ENCODE data around the gene ENOX1. TPM values are rescaled to one million over a fixed set of nuclear protein-coding genes. Genes with fewer than 3 reads are reported as not detected.

ENOX1 gene
- total and polyA plus RNA-seq, 9 of the 15 experiments (the other 6 are each of a cell fraction or from before 2014, with no cell fraction given), result not detected

DNA sequence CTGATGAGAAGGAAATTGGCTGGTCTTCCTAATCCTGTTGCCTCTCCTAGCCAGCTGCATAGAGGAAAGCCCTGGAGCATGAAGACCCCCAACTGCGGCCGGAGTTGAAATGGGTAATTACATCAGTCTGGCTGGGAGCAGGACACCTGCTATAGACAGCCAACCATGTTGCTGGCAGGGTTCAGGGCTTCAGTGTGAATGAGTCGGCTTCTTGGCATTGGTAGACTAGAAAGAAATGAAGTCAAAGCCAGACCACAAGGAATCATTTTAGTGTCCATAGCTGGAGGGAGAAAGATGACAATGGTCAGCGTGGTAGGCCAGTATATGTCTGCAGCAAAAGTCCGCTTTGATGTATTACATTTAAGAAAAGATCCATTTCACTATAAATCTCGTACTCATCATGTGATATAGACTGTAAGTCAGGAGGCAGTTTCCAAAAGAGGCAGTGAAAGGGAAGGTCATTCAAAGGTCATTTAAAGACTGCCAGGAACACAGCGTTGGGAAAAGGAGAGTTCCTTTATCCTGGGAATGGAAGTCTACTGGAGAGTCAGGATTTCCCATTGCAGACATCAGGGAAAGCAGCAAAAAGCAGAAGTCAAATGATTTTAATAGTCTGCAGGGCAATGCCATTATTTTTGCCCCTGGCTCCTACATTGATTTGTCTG lies 500.7 kb downstream of the ENOX1 start:
- FAIRE-seq (no peak), ATAC-seq (no peak), DNase-seq (ENCODE audit: extremely low read depth in 1 of 4, low spot score in 3 of 4) (no peak)
- BruUV-seq (replicated peaks), result no TSS peak
- Histone ChIP-seq H3K36me3 (ENCODE audit: control insufficient read depth, insufficient read depth, low read length) (no peaks in the 10 kb centered on the region), H3K79me2 (ENCODE audit: control insufficient read depth, insufficient read depth, low read length) (no peaks in the 10 kb centered on the region), H3K4me3 (no peak overlapping the region), H3K27ac (ENCODE audit: extremely low read depth, low read depth, low read length) (no peak overlapping the region), H3K9me3 (replicated peaks; ENCODE audit: control insufficient read depth, insufficient read depth, low read depth, low read length) (no peaks in the 10 kb centered on the region), H4K20me1 (replicated peaks; ENCODE audit: control insufficient read depth, insufficient read depth, low read length) (no peaks in the 10 kb centered on the region), H3K9me1 (ENCODE audit: control insufficient read depth, insufficient read depth, low read length) (no peaks in the 10 kb centered on the region), H2AFZ (ENCODE audit: low read depth, low read length) (no peak overlapping the region), H3K4me2 (ENCODE audit: insufficient read depth, low read length) (no peak overlapping the region), H3K4me1 (replicated peaks in 1 of 2; ENCODE audit: control insufficient read depth in 2 of 2, insufficient read depth in 2 of 2, low read length in 2 of 2) (no peaks in the 10 kb centered on the region), H3K27me3 (ENCODE audit: control insufficient read depth in 2 of 2, insufficient read depth in 2 of 2, low read length in 2 of 2) (no peaks in the 10 kb centered on the region), H3K9ac (ENCODE audit: insufficient read depth in 1 of 2, low read depth in 2 of 2, low read length in 2 of 2) (no peak overlapping the region)
- ChIA-PET CTCF (ENCODE audit: low intra/inter-chr PET ratio) (no interaction called here), POLR2A (no interaction called here)
- WGBS (ENCODE audit: insufficient coverage, low coverage, missing lambda C conversion rate), result 0% methylated on average over 5 of the region's 7 CpGs
- intact Hi-C loops (cut with micrococcal nuclease) (no loop called here), in situ Hi-C loops (cut with MboI) (no loop called here)
- no peak for TF ChIP-seq KDM5B (IDR thresholded peaks at IDR 0.05; ENCODE audit: insufficient replicate concordance, low read depth, low read length)
- TF ChIP-seq, protein P1, sequence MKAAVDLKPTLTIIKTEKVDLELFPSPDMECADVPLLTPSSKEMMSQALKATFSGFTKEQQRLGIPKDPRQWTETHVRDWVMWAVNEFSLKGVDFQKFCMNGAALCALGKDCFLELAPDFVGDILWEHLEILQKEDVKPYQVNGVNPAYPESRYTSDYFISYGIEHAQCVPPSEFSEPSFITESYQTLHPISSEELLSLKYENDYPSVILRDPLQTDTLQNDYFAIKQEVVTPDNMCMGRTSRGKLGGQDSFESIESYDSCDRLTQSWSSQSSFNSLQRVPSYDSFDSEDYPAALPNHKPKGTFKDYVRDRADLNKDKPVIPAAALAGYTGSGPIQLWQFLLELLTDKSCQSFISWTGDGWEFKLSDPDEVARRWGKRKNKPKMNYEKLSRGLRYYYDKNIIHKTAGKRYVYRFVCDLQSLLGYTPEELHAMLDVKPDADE (conservative IDR thresholded peaks at IDR 0.05; ENCODE audit: control insufficient read depth, low read depth, low read length), result no peak
- TF ChIP-seq, protein P2, sequence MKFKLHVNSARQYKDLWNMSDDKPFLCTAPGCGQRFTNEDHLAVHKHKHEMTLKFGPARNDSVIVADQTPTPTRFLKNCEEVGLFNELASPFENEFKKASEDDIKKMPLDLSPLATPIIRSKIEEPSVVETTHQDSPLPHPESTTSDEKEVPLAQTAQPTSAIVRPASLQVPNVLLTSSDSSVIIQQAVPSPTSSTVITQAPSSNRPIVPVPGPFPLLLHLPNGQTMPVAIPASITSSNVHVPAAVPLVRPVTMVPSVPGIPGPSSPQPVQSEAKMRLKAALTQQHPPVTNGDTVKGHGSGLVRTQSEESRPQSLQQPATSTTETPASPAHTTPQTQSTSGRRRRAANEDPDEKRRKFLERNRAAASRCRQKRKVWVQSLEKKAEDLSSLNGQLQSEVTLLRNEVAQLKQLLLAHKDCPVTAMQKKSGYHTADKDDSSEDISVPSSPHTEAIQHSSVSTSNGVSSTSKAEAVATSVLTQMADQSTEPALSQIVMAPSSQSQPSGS (CRISPR knock-in tag; IDR thresholded peaks at IDR 0.05), result no peak
- TF ChIP-seq, protein P3, sequence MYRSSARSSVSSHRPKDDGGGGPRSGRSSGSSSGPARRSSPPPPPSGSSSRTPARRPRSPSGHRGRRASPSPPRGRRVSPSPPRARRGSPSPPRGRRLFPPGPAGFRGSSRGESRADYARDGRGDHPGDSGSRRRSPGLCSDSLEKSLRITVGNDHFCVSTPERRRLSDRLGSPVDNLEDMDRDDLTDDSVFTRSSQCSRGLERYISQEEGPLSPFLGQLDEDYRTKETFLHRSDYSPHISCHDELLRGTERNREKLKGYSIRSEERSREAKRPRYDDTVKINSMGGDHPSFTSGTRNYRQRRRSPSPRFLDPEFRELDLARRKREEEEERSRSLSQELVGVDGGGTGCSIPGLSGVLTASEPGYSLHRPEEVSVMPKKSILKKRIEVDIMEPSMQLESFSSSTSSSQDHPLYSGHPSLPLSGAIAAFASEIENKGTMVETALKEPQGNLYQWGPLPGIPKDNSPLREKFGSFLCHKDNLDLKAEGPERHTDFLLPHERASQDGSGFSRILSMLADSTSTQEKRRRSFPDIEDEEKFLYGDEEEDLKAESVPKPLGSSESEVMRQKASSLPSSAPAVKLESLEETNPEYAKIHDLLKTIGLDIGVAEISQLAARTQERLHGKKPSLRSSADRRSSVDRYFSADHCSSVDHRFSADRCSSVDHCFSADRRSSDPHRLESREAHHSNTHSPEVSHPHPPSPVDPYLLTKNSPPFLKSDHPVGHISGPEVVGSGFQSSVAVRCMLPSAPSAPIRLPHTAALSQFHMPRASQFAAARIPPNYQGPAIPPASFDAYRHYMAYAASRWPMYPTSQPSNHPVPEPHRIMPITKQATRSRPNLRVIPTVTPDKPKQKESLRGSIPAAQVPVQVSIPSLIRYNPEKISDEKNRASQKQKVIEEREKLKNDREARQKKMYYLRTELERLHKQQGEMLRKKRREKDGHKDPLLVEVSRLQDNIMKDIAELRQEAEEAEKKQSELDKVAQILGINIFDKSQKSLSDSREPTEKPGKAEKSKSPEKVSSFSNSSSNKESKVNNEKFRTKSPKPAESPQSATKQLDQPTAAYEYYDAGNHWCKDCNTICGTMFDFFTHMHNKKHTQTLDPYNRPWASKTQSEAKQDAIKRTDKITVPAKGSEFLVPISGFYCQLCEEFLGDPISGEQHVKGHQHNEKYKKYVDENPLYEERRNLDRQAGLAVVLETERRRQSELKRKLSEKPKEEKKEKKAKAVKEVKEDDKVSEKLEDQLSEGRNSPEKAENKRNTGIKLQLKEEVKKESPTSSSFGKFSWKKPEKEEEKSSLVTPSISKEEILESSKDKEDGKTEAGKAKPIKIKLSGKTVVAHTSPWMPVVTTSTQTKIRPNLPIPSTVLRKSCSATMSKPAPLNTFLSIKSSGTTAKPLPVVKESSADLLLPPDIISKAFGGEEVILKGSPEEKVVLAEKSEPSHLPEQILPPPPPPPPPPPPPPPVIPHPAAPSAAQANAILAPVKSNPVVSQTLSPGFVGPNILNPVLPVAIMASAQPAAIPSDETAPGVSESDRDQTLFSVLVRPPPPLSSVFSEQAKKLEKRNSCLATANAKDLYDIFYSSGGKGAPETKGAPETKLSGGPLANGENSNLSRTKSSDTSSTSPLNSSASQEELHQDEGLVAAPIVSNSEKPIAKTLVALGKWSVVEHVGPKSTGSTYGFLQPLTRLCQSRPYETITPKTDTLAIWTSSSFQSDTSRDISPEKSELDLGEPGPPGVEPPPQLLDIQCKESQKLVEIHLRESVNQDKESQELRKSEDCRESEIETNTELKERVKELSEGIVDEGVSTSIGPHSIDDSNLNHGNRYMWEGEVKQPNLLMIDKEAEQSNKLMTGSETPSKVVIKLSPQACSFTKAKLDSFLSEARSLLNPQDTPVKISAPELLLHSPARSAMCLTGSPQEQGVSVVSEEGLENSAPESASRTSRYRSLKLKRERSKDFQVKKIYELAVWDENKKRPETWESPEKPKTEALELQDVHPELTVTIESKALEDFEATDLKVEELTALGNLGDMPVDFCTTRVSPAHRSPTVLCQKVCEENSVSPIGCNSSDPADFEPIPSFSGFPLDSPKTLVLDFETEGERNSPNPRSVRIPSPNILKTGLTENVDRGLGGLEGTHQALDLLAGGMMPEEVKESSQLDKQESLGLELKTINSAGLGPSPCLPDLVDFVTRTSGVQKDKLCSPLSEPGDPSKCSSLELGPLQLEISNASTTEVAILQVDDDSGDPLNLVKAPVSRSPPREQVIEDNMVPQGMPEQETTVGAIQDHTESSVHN (IDR thresholded peaks at IDR 0.05; ENCODE audit: borderline replicate concordance in 1 of 2, low read depth in 1 of 2), result no peak
- TF ChIP-seq HOXB6 (CRISPR knock-in tag; IDR thresholded peaks at IDR 0.05; ENCODE audit: borderline replicate concordance), result no peak
